HG02588 (cell line): ENCODE measurements around the gene RASAL3.

Experiments used
- ATAC-seq: cut with Tn5 transposase; IDR thresholded peaks from one replicate; pipeline ENCODE4 v1.9.1; 2021; ENCODE audit warnings: mild to moderate bottlenecking, moderate library complexity; ENCODE audit not compliant: unreplicated experiment

RASAL3 gene

DNA sequence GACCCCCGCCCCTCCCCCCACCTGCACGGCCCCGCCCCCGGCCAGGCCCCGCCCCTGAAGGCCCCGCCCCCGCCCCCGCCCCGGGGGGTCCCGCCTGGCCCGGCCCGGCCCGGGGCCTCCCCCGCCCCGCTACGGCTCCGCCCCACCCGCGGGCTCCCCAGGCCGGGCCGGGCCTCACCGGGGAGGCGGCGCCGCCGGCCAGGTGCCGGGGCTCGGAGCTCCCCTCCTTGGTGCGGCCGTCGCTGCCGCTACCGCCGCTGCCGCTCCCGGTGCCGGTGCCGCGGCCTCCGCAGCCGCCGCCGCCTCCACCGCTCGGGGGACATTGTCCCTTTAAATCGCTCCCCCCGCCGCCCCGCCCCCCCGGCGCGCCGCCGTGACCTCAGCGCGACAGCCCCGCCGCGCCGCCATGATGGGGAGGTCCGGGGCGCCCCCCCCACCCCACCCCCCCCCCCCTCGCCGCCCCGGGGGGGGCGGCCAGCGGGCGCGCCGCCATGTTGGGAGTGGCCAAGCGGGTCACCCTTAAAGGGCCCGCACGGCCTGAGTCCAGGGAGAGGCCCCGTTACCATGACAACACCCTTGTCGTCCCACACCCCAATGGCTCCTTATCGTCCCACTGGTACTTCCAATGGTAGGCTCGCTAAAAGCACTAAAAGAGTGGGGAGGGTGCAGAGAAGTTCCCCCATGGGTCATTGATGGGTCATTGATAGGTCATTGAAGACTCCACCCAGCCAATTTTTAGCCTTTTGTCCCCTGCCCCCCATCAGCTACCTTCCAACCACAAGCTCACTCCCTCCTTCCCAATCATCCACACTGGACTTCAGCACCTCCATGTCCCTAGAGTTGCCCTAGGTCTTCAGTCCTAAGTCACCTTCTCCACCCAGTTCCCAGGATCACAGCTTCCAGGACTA lies 14.5 kb downstream of the RASAL3 start, which contains the start of gene WIZ:
TSS of gene WIZ (minus strand) at position 337 of the 908 bp plus-strand sequence. CDS start 1,649 bp downstream, outside the sequence.
- ATAC-seq = no peak

DNA sequence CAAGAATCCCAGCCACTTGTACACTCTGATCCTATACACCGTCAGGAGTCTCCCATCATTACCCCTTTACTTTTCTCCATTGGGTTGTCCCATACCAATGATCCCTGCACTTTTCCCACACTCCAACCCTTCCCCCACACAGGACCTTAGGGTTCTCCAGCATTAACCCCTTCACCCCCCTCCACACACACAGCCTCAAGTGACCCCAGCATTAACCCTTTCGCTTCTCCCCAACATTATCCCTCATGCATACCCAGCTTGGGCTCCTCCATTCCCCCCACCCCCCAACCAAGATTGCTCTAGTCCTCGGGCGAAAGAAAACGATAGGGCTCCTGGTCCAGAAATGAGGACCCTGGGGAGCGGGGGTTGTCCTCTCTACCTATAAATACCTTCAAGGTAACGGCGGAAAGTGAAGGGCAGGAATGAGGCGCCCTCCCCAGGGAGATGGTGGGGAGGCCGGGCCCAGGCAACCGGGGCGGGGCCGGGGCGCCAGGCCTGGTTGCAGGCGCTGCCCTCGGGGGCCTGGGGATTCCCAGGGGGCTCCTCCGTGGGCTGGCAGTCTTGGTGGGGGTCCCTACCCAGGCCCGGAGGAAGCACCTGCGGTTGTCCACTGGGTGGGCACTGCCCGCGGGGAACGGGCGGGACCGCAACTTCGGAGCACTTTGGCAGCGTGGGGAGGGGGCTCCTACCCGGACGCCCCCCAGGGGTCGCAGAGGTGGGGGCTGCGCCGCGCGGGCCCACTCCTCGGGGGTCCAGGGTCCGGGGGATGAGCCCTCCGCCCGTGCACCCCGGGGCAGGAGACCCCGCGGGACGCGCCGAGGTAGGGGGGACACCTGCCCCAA lies 15.3 kb downstream of the RASAL3 start:
- ATAC-seq = no peak

GRCh38 chr19:15448044-15448777 lies 16.1 kb downstream of the RASAL3 start:
- ATAC-seq = no peak

DNA sequence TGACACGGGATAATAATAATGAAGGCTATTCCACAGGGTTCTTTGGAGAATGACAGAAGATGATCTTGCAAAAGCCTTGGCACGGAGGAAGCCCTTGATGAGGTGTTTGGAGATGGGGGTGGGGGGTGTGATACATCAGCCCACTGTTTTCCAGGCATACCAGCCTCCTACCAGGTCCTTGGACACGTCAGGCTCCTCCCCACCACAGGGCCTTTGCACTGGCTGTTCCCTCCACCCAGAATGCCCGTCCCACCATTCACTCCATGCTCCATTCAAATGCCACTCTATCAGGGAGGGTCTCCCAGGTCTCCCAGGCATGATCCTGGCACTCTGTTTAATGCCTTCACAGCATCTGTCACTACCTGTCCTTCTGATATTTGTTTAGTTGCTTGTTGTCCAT lies 17.3 kb downstream of the RASAL3 start:
- no peak for ATAC-seq

DNA sequence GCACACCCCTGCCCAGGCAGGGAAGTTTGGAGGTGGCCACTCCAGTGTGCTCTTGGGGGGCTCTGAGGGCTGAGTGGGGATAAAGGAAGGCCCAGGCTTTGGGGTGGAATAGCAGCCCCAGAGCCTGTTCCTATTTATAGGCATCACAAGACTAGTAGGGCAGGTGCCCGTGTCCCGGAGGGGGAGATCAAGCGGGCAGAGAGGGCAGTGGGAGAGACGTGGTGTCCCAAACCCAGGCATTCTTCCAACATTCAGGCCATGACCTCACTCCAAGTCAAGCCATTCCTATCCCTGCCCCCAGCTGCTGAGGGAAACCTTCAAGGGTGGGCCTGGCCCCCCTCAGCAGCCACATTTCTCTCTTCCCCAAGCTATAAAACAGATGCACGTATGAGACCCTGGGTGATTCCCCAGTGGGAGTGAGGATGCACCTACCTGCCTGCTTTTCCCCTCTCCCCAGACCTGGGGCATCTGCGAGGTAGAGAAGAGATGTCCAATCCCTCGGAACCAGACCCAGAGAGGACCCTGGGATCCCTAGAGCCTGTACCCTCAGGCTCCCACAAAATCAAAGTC lies 18.5 kb downstream of the RASAL3 start:
- ATAC-seq = no peak

GRCh38 chr19:15445227-15445605 lies 19.1 kb downstream of the RASAL3 start:
- no peak for ATAC-seq

DNA sequence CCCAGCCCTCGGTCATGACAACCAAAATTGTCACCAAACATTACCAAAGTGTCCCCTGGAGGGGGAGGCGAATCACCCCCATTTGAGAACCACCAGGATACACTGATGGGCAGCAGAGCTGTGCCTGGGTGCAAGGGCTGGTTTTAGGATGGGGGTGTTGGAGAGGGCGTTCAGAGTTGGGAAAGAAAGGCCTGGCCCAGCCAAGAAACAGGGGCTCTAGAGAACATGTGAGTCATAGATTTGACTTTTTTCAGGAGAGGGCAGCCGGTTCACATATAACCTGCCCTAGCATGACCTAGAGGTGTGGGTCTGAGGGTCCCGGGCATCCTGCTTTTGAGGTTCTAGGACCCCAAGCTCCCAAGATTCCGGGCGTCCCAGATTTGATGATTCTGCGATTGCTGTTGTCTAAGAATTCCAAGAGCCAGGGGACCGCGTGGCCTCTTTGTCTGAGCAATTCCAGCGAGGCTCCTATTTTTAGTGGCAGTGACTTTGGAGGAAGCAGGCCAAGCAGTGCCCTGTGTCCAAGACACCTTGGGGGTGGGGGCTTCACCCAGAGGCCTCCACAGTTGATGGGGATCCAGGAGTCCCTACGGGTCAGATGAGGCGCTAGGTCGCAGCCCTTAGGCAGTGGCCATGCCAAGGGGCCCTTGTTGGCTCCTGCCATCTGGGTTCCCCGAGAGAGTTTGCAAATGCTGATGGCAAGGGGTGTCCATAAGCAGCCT lies 19.7 kb downstream of the RASAL3 start:
- ATAC-seq = no peak

GRCh38 chr19:15443838-15444237 lies 20.5 kb downstream of the RASAL3 start:
- ATAC-seq = no peak

DNA sequence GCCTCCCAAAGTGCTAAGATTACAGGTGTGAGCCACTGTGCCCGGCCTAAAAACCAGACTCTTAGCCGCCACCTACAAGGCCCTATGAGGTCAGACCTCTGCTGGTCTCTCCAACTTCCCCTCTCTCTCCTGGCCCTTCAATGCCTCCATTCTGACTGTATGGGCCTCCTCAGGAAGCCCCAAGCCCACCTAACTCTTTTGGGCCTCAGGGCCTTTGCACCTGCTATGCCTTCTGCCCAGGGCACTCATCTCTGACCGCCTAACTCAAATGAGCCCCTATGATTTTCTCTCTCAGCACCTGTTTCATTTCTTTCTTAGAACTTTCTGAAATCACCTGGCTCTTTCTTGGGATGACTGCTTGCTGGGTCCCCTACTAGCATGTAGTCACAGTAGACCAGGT lies 21.0 kb downstream of the RASAL3 start:
- no peak for ATAC-seq

GRCh38 chr19:15442142-15442920 lies 22.0 kb downstream of the RASAL3 start:
- no peak for ATAC-seq

DNA sequence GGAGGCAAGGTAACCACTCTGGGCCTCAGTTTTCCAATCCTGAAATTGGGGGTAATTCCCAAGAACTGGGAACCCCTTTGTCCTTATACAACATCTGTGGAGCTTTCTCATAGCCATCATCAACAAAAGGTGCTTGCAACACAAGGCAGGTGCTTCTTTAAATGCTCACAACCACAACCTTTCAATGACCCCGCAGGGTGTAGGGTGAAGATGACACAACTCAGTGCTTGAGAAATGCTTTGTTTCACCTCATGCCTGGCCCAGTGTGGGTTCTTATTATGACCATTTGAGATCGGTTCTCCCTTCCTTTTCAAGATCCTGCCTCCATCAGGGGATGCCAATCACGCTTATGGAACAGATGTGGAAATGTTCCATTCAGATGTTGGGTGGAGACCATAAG lies 23.0 kb downstream of the RASAL3 start:
- no peak for ATAC-seq

DNA sequence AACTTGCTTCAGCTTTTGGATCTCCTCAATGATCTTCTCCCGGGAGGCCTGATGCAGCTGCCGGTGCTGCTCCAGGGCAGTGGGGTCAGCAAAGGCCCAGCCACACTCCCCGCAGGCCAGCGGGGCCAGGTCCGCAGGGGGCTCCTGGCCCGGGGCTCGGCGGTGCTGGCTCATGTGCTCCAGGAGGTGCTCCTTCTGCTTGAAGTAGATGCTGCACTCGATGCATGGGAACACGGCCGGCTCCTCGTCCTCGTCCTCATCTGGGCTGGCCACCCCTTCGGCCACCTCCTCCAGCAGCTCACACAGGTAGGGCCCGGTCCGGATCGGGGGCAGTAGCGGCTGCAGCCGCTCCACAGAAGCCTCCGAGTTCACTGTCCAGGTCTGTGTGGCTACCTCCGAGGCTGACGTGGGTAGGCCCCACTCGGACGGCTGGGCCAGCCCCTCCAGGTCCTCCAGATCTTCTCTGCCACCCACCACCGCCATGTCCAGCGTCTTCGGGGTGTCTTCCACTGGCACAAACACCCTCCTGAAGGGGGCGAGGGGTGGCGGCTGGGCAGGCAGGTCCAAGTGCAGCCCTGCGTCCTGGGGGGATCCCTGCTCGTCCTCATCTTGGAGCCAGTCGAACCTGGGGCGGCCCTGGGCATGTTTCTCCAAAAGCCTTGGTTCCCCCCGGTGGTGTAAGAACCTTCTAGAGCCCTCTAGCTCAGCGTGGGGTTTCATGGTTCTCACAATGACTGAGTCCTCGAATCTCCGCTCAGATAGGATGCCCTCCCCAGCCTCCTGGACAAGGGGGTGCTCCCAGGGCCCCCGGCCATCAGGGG lies 24.3 kb downstream of the RASAL3 start:
- ATAC-seq = no peak

DNA sequence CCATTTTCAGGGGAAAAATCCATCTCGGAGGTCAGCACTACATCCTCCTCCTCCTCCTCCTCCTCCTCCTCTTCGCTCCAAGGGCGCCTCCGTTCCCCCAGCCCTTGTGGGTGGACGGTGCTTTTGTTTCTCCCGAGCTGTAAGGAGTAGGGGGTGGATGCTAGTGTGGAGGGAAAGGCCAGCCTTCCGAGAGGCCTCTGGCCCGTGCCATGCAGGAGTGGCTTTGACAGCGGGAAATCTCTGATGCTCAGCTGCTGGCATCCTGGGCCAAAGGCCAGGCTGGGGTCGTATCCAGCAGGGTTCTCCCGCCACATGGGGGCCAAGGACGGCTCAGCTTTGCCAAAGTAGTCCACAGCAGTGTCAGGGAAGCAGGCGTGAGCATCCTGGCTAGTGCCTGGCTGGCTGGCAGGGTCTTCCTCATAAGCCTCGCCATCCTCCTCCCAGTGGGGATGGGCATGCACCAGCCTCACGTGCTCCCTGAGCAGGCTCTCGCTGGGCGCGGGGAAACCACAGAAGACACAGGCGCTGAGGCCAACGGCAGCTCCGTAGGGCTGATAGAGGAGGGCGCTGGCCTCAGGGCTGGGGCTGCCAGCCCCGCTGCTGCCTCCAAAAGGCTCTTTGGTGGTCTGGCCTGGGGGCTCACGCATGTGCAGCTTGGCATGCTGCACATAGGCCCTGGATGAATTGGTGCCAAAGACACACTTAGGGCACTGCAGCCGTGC lies 25.1 kb downstream of the RASAL3 start:
- ATAC-seq = no peak

GRCh38 chr19:15438577-15438976 lies 25.8 kb downstream of the RASAL3 start:
- no peak for ATAC-seq

DNA sequence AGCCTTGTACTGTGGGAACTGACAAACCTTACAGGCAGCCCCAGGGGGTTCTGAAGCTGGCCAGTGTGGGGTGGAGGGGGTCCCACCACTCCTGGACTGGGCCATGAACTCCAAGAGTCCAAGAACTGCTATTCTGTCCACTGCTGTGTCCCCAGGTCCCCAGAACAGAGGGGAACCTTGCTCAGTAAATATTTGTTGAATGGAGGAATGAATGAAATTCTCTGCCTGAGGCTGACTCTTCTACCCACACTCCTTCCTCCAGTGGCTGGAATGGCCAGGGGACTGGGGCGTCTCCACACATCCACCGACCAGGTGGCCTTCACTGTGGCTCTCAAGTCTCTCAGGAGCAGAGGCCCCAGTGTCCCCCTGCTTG lies 26.2 kb downstream of the RASAL3 start:
- no peak for ATAC-seq

GRCh38 chr19:15437355-15438123 lies 26.8 kb downstream of the RASAL3 start:
- no peak for ATAC-seq

- no peak for ATAC-seq
Measured at GRCh38 chr19:15436826-15437110, 27.6 kb downstream of the RASAL3 start.
